Nephron progenitor cell (in vitro differentiated cells): Measurements from ENCODE around the gene ZNF317.
A peak's percentile ranks its signal among the peaks of the same experiment; 100 is the strongest.

Source experiments
- DNase-seq: peaks from one replicate; pipeline ENCODE4 v3.0.0; 2021
- H3K27ac Mint-ChIP-seq: 2 replicates; pipeline ENCODE4 v1.8.0; 2021; ENCODE audit warnings: mild to moderate bottlenecking, moderate library complexity, mixed read lengths
- H3K27me3 Mint-ChIP-seq: 2 replicates; pipeline ENCODE4 v1.8.0; 2021; ENCODE audit warnings: mild to moderate bottlenecking, low read depth, mixed read lengths; ENCODE audit not compliant: poor library complexity
- H3K36me3 Mint-ChIP-seq: 2 replicates; pipeline ENCODE4 v1.8.0; 2021; ENCODE audit warnings: low read depth, mixed read lengths
- H3K4me1 Mint-ChIP-seq: 2 replicates; pipeline ENCODE4 v1.8.0; 2021; ENCODE audit warnings: mixed read lengths
- H3K4me3 Mint-ChIP-seq: 2 replicates; pipeline ENCODE4 v1.8.0; 2021; ENCODE audit warnings: mild to moderate bottlenecking, moderate library complexity, mixed read lengths
- H3K9me3 Mint-ChIP-seq: 2 replicates; pipeline ENCODE4 v1.8.0; 2021; ENCODE audit warnings: mild to moderate bottlenecking, moderate library complexity, mixed read lengths
- CTCF ChIP-seq: fragments of 200-600 bp; sonication (generic); IDR thresholded peaks from 2 replicates; pipeline ENCODE4 v1.5.0; 2021; ENCODE audit warnings: antibody characterized with exemption

ZNF317 gene

GRCh38 chr19:9156304-9156703, 16.1 kb downstream of the ZNF317 start:
- peaks cover 100% of the 10 kb centered on the region for H3K9me3 Mint-ChIP-seq
- peaks cover 3% of the 10 kb centered on the region for H3K27me3 Mint-ChIP-seq
- H3K4me3 Mint-ChIP-seq, result no peak overlapping the region
- H3K36me3 Mint-ChIP-seq, result peaks cover 100% of the 10 kb centered on the region
- DNase-seq, result no peak
- TF ChIP-seq CTCF, result no peak
- H3K4me1 Mint-ChIP-seq, result no peaks in the 10 kb centered on the region
- H3K27ac Mint-ChIP-seq, result no peak overlapping the region

GRCh38 chr19:9159891-9160290, 19.7 kb downstream of the ZNF317 start:
- Mint-ChIP-seq H3K4me1 (no peaks in the 10 kb centered on the region), H3K9me3 (peaks cover 96% of the 10 kb centered on the region), H3K36me3 (peaks cover 100% of the 10 kb centered on the region), H3K4me3 (no peak overlapping the region), H3K27ac (no peak overlapping the region), H3K27me3 (no peaks in the 10 kb centered on the region)
- TF ChIP-seq CTCF, result no peak
- DNase-seq, result no peak

- Mint-ChIP-seq H3K27me3 (no peaks in the 10 kb centered on the region), H3K9me3 (peaks cover 88% of the 10 kb centered on the region), H3K4me1 (no peaks in the 10 kb centered on the region), H3K27ac (no peak overlapping the region), H3K36me3 (peaks cover 99% of the 10 kb centered on the region), H3K4me3 (no peak overlapping the region)
- no peak for DNase-seq
- no peak for TF ChIP-seq CTCF
Measured at GRCh38 chr19:9161427-9161826, 21.2 kb downstream of the ZNF317 start.

GRCh38 chr19:9165261-9165660, 25.1 kb downstream of the ZNF317 start:
- Mint-ChIP-seq H3K27ac (no peak overlapping the region), H3K4me3 (no peak overlapping the region), H3K27me3 (no peaks in the 10 kb centered on the region)

GRCh38 chr19:9166846-9167245, 26.6 kb downstream of the ZNF317 start:
- H3K27me3 Mint-ChIP-seq, result no peaks in the 10 kb centered on the region
- no peak for DNase-seq
- peaks cover 54% of the 10 kb centered on the region for H3K36me3 Mint-ChIP-seq
- peak overlapping the region; percentile 21 for H3K27ac Mint-ChIP-seq
- no peak overlapping the region for H3K4me3 Mint-ChIP-seq
- H3K4me1 Mint-ChIP-seq, result no peaks in the 10 kb centered on the region
- peaks cover 40% of the 10 kb centered on the region for H3K9me3 Mint-ChIP-seq
- no peak for TF ChIP-seq CTCF

More at GRCh38 chr19:9165261-9165660, 25.1 kb downstream of the ZNF317 start:
- Mint-ChIP-seq H3K4me1 (no peaks in the 10 kb centered on the region), H3K9me3 (peaks cover 56% of the 10 kb centered on the region), H3K36me3 (peaks cover 70% of the 10 kb centered on the region)
- no peak for DNase-seq
- no peak for TF ChIP-seq CTCF

GRCh38 chr19:9171393-9171991, 31.3 kb downstream of the ZNF317 start:
- H3K4me1 Mint-ChIP-seq, result no peaks in the 10 kb centered on the region
- peaks cover 29% of the 10 kb centered on the region for H3K36me3 Mint-ChIP-seq
- H3K27ac Mint-ChIP-seq, result no peak overlapping the region
- no peak for TF ChIP-seq CTCF
- H3K27me3 Mint-ChIP-seq, result no peaks in the 10 kb centered on the region
- no peak for DNase-seq
- H3K9me3 Mint-ChIP-seq, result peaks cover 30% of the 10 kb centered on the region
- H3K4me3 Mint-ChIP-seq, result no peak overlapping the region
